AG04450 (cell line): ENCODE data around the gene ESRRG. TPM values are rescaled to one million over a fixed set of nuclear protein-coding genes. Genes with fewer than 3 reads are reported as not detected.

Experiments
- CTCF ChIA-PET: fragments of 300-600, 350-600 bp; formaldehyde crosslinking; extraction: SDS; loops from one replicate; lab custom pipeline; 2022; ENCODE audit warnings: antibody characterized with exemption, inconsistent platforms; lab: Charles Lee
- POLR2A ChIA-PET: fragments of 350-600 bp; formaldehyde crosslinking; extraction: SDS; loops from one replicate; lab custom pipeline; 2021; ENCODE audit warnings: antibody characterized with exemption, inconsistent platforms; lab: Yijun Ruan, JAX
- DNase-seq: peaks from one replicate; pipeline ENCODE4 v3.0.0-alpha.2; 2011; ENCODE audit warnings: low read depth, low spot score
- H3K27ac ChIP-seq: one replicate; pipeline ENCODE4 v1.5.1; 2012; ENCODE audit warnings: low read depth, low read length, control low read depth
- H3K27me3 ChIP-seq: one replicate; pipeline ENCODE4 v1.6.0; 2012; ENCODE audit warnings: low read length; ENCODE audit not compliant: control insufficient read depth, insufficient read depth
- H3K4me3 ChIP-seq: 2 replicates; pipeline ENCODE4 v1.5.1; 2011; ENCODE audit warnings: mild to moderate bottlenecking, low read depth, low read length, control low read depth
- H3K9me3 ChIP-seq: 2 replicates; pipeline ENCODE4 v1.5.1; 2012; ENCODE audit warnings: low read length; ENCODE audit not compliant: control insufficient read depth, insufficient read depth
- CTCF ChIP-seq: IDR thresholded peaks from 2 replicates; pipeline ENCODE4 v1.5.1; 2011; ENCODE audit warnings: low read depth, low read length, control low read depth, inconsistent platforms
- polyA plus RNA-seq: library from polyadenylated mRNA; depleted of rRNA; stranded (reverse); fragments of >200 nt; gene quantifications from 2 replicates; pipeline ENCODE4 v1.2.3, GENCODE V29; 2011

ESRRG gene
- polyA plus RNA-seq, 1 experiment: 0.22 TPM

GRCh38 chr1:216604771-216605170 lies 118.5 kb downstream of the ESRRG start:
- H3K4me3 ChIP-seq: no peak overlapping the region
- POLR2A ChIA-PET: no interaction called here
- DNase-seq: no peak
- no peak overlapping the region for H3K27ac ChIP-seq
- no peaks in the 10 kb centered on the region for H3K27me3 ChIP-seq
- TF ChIP-seq CTCF: no peak
- CTCF ChIA-PET: interaction anchor here (5.7 kb wide), 1 partner anchor 383 kb away, joined by 26 read pairs; no protein-coding TSS in a partner anchor
- no peaks in the 10 kb centered on the region for H3K9me3 ChIP-seq

GRCh38 chr1:216600730-216601609 lies 122.3 kb downstream of the ESRRG start:
- H3K9me3 ChIP-seq: no peaks in the 10 kb centered on the region
- peak overlapping the region; percentile 66 for H3K4me3 ChIP-seq
- peak; percentile 70 for TF ChIP-seq CTCF
- DNase-seq: peak; percentile 38
- ChIA-PET POLR2A (interaction anchor here (0.6 to 1.7 kb wide), 3 partner anchors 77 to 1060 kb away, joined by 3 to 5 read pairs (median 4); no protein-coding TSS in a partner anchor), CTCF (interaction anchor here (0.5 to 5.7 kb wide), 40 partner anchors 9 to 1999 kb away, joined by 3 to 26 read pairs (median 4); no protein-coding TSS in a partner anchor)
- peak overlapping the region; percentile 96 for H3K27ac ChIP-seq
- no peaks in the 10 kb centered on the region for H3K27me3 ChIP-seq

- ChIA-PET POLR2A (no interaction called here), CTCF (interaction anchor here (0.6 to 5.7 kb wide), 2 partner anchors 288 to 378 kb away, joined by 3 to 26 read pairs; no protein-coding TSS in a partner anchor)
- no peak overlapping the region for H3K4me3 ChIP-seq
- no peaks in the 10 kb centered on the region for H3K27me3 ChIP-seq
- H3K27ac ChIP-seq: no peak overlapping the region
- DNase-seq: no peak
- TF ChIP-seq CTCF: no peak
- H3K9me3 ChIP-seq: no peaks in the 10 kb centered on the region
Measured at GRCh38 chr1:216599851-216600250, 123.4 kb downstream of the ESRRG start.

- no peak for DNase-seq
- no peaks in the 10 kb centered on the region for H3K9me3 ChIP-seq
- H3K27me3 ChIP-seq: no peaks in the 10 kb centered on the region
- H3K27ac ChIP-seq: no peak overlapping the region
- no peak for TF ChIP-seq CTCF
- CTCF ChIA-PET: interaction anchor here (1.0 to 1.8 kb wide), 2 partner anchors 32 to 377 kb away, joined by 5 to 6 read pairs; no protein-coding TSS in a partner anchor
- H3K4me3 ChIP-seq: no peak overlapping the region
- POLR2A ChIA-PET: interaction anchor here (0.7 kb wide), 1 partner anchor 628 kb away, joined by 3 read pairs; no protein-coding TSS in a partner anchor
Measured at GRCh38 chr1:216598448-216598847, 124.8 kb downstream of the ESRRG start.
